Caki2 (cell line): Measurements from ENCODE around the gene TRIM21. TPM values are rescaled to one million over a fixed set of nuclear protein-coding genes. Genes with fewer than 3 reads are reported as not detected.
"Not testable (repeated sequence)": the region's sequence is repeated elsewhere in the genome, so short reads cannot be mapped to it uniquely, and the experiment has no call there.

ENCODE experiments used
- DNase-seq: peaks from one replicate; pipeline ENCODE4 v3.0.0-alpha.2; 2015; ENCODE audit warnings: low read depth
- in situ Hi-C: cut with HindIII; loops from 2 replicates; pipeline ENCODE4 v1.10.0; 2016; ENCODE audit warnings: low sequenced_read_pairs, low pct_unique_long_range_greater_than_20kb, mixed read lengths
- total RNA-seq: library from RNA; depleted of rRNA; stranded (reverse); fragments of >200 nt; shearing (Covaris generic); gene quantifications from 2 replicates; pipeline ENCODE4 v1.2.3, GENCODE V29; 2014; ENCODE audit warnings: low replicate concordance; rRNA removed

The TRIM21 gene
- total RNA-seq: 22.1 and 26.9 TPM in 2 replicates

DNA sequence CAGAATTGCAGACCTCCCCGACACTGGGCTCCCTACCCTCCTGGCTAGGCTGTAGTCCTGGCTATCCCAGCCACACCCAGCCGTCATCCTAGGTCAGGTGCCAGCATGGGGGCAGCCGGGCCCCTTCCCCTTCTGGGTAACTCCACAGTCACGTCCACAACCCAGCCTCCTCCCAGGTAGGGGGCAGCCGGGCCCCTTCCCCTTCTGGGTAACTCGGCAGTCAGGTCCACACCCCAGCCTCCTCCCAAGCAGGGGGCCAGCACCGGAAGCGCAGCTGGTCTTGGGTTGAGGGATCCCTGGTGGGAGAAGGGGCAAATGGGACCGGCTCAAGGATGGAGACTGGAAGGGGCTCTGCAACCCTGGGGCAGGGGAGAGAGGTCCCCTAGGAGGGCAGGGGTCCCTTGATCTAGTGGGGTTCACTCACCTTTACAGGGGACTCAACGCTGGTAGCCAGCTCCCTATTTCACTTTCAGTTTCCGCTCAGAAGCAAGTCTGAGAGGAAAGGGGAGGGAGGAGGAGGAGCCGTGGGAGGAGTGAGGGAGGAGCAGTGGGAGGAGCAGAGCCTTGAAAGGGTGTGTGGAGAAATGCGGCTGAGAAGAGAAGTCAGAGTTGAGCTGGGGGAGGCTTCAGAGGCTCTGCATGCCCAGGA, at the start of gene TRIM21:
Gene TRIM21 (minus strand): TSS at position 494 of the 649 bp plus-strand sequence. CDS start 3,293 bp downstream, outside the sequence.
- in situ Hi-C loops: no loop called here
- DNase-seq: peak; percentile 87

DNA sequence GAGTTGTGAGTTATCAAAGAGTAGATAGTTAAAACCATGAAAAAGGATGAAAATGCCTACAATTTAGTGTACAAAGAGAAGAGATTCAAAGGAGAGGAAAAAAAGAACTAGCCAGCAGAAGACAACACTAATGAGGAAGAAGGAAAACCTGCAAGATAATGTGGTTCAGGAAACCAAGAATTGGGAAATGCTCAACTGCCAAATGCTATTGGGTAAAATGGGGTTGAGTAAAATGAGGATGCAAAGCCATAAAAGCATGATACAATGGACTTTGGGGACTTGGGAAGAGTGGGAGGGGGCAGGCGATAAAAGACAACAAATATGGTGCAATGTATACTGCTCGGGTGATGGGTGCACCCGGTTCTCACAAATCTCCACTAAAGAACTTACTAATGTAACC, 48.0 kb upstream of the TRIM21 start:
- DNase-seq: no peak
- in situ Hi-C loops: no loop called here

DNA sequence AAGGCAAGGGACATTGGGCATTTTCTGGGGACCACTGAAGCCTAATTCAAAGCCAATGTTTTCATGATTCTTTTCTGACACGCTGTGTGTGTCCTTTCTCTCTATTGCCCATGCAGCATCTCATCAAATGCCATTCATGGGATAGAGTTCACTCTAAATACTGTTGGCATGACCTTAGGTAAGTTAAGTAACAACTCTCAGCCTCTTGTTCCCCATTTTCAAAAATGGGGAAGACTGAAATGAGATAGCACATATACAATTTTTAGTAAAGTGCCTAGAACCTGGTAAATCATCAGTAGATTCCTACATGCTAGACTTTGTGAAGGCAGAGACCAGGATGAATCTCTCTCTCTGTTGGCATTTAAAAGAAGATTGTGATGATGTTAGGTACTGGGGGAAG, 42.9 kb upstream of the TRIM21 start:
- in situ Hi-C loops: no loop called here
- no peak for DNase-seq

DNA sequence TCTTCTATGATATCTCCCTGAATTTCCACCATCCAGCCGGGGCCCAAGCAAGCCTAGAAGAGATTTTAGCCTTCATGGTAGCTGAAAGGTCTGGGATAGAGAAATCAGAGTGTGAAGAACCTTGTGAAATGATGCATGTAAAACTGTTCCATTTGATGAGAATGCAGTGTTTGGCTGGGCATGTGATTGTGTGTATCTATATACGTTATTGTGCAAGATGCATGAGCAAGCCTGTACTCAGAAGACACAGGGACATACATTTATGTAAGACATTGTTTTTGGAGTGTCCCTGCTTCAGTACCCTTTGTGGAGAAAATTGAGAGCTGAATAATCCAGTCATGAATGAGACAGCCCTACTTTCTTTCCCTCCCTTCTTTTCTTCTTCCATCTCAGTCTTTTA, 40.4 kb upstream of the TRIM21 start:
- in situ Hi-C loops: no loop called here
- no peak for DNase-seq

DNA sequence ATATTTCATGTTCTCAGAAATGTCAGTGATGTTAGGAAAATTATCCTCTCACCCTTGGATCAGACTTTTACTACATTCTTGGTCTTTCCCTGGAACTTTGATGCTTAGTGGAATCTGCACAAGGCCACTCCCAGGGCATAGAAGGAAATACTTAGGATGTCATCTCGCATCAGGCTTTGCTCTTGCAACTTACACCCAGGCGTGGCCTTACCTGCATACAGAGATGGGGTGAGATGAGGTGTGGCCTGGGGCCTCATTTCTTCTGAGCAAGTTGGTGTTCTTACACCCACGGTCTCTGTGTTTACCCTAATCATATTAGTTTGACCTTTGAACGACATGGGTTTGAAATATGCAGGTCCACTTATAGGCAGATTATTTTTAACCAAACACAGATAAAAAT, 36.5 kb upstream of the TRIM21 start:
- in situ Hi-C loops: no loop called here
- no peak for DNase-seq

DNA sequence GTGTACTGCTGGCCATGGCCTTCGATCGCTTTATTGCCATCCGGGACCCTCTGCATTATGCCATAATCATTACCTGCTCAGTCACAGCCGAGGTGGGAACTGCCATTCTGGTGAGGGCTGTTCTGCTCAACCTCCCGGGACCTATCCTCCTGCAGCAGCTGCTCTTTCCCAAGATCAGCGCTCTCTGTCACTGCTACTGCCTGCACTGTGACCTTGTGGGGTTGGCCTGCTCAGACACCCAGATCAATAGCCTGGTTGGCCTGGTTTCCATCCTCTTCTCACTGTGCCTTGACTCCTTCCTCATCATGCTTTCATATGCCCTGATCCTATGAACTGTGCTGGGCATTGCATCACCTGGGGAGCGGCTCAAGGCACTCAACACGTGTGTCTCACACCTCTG, 24.9 kb upstream of the TRIM21 start:
- in situ Hi-C loops: no loop called here
- no peak for DNase-seq

DNA sequence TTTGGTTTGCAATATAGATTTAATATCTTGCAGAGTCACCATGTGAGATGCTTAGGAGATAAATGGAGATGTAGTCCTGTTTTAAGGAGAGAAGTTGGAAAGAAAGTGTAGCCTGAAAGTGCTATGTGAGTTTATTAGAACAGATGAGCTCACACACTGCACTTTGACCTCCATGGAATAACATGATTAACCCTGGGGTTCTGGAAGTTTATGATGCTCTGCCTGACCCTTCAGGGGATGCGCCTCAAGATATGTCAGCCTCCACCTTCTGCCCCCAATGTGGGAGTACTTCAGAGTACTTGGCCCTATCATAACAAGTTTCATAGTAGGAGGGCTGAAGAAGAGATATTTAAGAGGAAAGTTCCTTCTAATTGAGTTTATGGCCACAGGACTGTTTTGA, 23.3 kb upstream of the TRIM21 start:
- no peak for DNase-seq
- in situ Hi-C loops: no loop called here

DNA sequence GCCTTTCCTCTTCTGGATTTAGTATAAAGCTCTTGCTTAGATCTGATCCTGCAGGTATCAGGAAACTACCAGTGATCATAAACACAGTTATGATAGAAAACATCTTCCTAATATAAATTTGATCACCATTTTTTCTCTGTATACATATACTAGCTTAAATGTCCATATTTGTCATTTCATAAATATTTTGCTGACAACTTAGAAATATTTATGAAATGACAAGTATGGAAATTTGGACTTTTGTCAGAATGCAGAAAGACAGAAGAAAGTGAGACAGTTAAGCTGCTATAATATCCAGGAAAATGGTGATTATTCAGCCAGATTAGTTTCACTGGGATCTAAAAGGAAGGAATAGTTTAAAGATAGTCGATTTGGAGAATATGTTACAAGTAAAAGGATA, 22.8 kb upstream of the TRIM21 start:
- DNase-seq: no peak
- in situ Hi-C loops: no loop called here

DNA sequence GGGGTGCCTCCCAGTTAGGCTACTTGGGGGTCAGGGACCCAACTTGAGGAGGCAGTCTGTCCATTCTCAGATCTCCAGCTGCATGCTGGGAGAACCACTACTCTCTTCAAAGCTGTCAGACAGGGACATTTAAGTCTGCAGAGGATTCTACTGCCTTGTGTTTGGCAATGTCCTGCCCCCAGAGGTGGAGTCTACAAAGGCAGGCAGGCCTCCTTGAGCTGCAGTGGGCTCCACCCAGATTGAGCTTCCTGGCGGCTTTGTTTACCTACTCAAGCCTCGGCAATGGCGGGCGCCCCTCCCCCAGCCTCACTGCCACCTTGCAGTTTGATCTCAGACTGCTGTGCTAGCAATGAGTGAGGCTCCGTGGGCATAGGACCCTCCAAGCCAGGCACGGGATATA, 12.7 kb upstream of the TRIM21 start:
- in situ Hi-C loops, DNase-seq: not testable (repeated sequence)

DNA sequence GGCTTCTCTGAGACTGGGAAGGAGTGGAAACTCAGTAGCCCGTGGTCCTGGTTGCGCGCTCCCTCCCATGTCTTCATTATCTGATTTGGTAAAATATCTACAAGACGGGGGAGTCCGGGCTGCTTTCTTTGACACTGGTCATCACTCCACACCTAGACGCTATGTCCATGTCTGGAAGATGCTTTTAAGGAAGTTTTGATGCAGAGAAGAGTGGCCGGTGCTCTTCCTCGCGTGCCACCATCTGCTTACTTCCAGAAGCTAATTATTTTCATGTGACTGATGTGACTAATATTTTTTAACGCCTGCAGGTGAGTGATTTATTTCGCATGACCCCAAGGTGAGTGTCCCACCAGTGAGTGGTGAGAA, 339 bp upstream of the TRIM21 start:
- in situ Hi-C loops: no loop called here
- DNase-seq: no peak

DNA sequence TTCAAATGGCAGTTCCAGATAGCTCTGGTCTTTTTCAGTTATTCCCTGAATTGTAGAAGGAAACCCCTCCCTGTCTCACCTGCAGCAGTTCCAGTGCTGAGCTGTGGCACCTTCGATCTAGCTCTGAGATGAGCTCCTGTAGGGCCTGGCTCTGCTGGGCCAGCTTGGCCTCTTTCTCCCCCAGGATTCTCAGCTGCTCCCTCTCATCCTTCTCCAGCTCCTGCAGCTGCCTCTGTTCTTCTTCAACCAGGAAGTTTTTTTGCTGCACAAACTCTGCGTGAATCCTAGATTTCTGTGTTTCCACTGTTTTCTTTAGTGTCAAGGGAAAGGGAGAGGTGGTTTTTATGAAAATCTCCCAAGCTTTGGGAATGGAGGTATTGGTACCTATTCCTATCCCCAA, 5.3 kb downstream of the TRIM21 start:
- in situ Hi-C loops: no loop called here
- no peak for DNase-seq

DNA sequence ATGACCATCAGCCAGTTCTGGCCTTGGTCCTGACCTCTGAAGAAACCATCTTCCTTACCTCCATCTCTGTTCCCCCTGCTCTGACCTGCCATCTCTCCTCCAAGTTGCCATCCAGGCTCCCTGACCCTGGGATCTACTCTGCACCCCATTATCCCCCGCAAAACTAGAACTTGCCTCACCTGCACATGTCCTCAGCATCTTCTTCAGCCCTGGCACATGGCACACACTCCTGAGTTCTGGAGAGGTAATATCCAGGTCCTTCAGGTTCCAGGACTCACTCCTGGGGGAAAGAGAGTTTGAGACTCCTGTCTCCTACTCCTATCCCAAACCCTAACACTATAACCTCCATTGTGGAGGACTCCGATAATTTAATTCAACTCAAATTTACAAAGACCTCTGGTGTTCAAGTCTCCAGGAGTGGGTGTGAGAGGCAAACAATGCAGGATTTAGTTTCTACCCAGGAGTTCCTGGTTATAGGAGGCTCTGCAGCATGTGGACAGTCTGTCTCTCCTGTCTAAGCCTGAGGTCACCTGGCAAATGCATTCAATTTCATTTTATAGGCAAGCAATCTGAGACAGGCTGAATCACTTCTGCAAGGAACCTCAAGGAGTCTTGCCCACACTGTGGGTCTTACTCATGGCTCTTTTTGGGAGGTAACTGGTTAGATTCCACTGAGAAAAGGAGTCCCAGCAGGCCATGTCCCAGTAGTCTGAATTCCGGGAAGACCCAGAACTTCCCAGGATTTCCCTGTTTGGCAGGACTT, 7.3 kb downstream of the TRIM21 start:
- no peak for DNase-seq
- in situ Hi-C loops: no loop called here

DNA sequence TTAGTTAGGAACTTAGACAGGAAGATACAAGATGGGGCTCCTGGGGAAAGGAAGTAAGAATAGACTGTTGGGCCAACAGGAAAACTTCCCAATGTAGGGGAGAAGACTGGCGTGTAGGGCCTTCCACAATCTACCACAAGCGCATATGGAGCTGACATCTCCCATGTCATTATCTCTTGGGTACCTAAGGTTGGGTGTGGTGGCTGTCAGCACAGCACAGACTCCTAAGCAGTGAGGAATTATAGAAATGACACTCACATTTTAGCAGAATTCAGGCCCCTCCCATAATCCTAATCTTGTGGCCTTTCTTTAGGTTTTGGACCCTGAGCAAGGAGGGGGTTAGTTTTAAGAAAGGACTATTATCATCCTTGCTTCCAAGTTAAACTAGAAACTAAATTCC, 11.6 kb downstream of the TRIM21 start:
- in situ Hi-C loops: no loop called here
- no peak for DNase-seq

DNA sequence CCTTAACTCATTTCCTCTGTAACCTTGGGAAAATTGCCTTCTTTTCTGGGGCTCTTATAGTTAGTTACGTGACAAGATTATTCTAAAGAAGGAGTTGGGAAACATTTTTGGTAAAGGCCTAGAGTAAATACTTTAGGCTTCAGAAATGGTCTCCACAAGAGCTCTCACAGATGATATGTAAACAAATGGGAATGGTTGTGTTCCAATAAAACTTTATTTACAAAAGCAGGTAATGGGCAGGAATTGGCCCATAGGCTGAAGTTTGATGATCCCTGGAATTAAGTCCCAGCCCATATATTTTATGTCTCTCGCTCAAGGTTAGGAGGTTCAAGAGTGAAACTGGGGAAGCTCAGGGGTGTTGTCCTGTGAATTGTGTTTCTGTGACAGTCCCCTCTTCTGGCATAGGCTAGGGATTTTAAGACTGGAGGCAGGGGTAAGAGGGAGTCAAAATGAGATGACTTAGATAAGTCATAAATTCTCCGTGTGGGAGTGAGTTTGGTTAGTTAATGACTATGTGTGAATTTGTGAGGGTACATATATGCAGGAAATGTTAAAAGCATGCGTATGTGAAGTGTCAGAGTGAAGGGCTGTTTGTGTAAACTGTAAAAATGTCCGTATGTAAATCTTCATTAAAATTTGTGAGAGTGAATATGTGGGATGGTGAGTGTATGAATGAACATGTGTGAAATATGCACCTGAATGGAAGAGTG, 17.9 kb downstream of the TRIM21 start:
- in situ Hi-C loops: no loop called here
- DNase-seq: no peak

DNA sequence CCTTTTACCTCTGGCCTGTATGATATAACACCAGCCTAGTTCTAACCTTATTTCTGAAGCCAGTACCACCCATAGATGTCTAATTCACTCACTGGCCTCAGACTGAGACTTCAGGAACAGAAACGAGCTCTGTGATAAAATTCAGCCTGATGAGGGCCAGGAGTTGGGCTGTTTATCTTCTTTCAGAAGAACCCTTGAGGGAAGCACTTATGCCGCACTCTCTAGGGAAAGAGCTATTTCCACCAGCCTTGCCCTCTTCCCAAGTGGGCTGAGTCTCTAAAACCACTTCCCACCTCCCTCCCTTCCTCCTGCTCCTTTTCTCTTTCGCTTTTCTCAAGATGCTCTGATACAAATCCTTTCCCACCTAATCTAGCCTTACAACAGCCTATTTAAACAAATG, 23.3 kb downstream of the TRIM21 start:
- DNase-seq: no peak
- in situ Hi-C loops: no loop called here

DNA sequence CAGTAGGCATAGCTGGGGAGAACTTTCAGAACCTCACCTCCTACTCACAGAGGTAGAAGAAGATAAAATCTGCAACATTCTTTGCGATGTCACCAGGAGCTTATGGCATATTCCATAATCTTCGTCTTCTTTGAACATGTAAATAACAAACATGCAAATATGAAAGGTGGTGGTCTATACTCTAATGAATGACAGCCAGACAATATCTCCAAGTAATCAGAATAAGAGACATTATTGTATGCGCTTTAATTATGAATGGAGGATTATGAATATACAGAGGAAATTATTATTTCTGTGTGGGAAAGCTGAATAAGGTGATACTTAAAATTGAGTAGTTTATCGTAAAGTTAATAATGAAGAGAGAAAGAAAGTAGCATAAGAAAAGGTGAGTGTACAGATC, 25.2 kb downstream of the TRIM21 start, which contains the start of gene OR52B4:
Gene OR52B4 (minus strand): TSS at position 101 of the 400 bp plus-strand sequence. CDS start 91 bp downstream, at position 10.
- no peak for DNase-seq
- in situ Hi-C loops: no loop called here

DNA sequence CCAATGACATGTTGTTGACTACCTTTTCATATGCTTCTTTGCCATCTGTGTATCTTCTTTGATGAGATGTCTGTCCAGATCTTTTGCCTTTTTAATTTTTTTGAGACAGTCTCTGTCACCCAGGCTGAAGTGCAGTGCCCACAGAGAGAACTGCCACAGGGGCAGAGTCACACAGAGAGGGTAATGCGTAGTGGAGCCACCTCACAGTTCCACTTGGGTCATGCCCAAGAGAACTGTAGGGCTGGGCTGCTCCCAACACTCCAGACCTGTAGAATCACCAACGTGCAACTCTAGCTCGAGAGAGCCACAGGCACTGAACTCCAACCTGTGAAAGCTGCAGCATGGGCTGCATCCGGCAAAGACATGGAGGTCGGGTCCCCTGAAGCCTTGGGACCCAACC, 45.4 kb downstream of the TRIM21 start:
- in situ Hi-C loops, DNase-seq: not testable (repeated sequence)

DNA sequence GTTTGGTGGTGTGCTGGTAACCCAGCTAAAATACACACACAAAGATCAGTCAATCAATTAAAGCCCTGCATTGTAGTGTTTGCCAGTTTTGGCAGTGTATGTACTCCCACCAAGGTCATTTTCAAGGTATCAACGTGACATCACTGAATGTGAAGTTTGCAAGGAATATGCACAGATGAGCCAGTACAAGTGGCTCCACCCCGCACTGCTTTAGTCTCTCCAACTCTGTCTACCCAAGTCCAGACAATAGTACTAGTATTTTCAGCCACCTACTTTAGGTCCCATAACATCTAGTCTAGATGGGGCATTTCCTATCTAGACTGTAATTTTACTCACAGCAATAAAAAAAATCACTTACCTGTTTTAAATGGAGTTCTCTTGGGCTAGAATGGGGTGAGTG, 48.1 kb downstream of the TRIM21 start:
- DNase-seq: not testable (repeated sequence)

More for the DNA sequence above, 48.1 kb downstream of the TRIM21 start:
- in situ Hi-C loops: not testable (repeated sequence)
